Measurements from ENCODE around the gene ARL6IP1.

The ARL6IP1 gene

GRCh38 chr16:18801145-18801972 lies at the start of gene ARL6IP1:
Gene ARL6IP1, minus strand, starts transcription at chr16:18801549. Its CDS starts 83 bp downstream, at chr16:18801466.
- peak; percentile 52 for DNase-seq

- DNase-seq, result no peak
Measured at GRCh38 chr16:18846416-18846815, 45.1 kb upstream of the ARL6IP1 start.

GRCh38 chr16:18842565-18842964 lies 41.2 kb upstream of the ARL6IP1 start:
- no peak for DNase-seq

- DNase-seq, result no peak
Measured at GRCh38 chr16:18841833-18842525, 40.6 kb upstream of the ARL6IP1 start.

GRCh38 chr16:18839555-18839954 lies 38.2 kb upstream of the ARL6IP1 start:
- no peak for DNase-seq

- DNase-seq, result no peak
Measured at GRCh38 chr16:18836702-18837101, 35.4 kb upstream of the ARL6IP1 start.

- DNase-seq, result no peak
Measured at GRCh38 chr16:18834864-18835263, 33.5 kb upstream of the ARL6IP1 start.

GRCh38 chr16:18833707-18834505 lies 32.6 kb upstream of the ARL6IP1 start:
- DNase-seq, result no peak

GRCh38 chr16:18832613-18833012 lies 31.3 kb upstream of the ARL6IP1 start:
- DNase-seq, result no peak

GRCh38 chr16:18832006-18832405 lies 30.7 kb upstream of the ARL6IP1 start:
- DNase-seq, result no peak

- no peak for DNase-seq
Measured at GRCh38 chr16:18829251-18829650, 27.9 kb upstream of the ARL6IP1 start.

- no peak for DNase-seq
Measured at GRCh38 chr16:18827890-18828289, 26.5 kb upstream of the ARL6IP1 start.

GRCh38 chr16:18816286-18816685 lies 14.9 kb upstream of the ARL6IP1 start:
- no peak for DNase-seq

GRCh38 chr16:18811925-18812324 lies 10.6 kb upstream of the ARL6IP1 start:
- no peak for DNase-seq

- no peak for DNase-seq
Measured at GRCh38 chr16:18809165-18809564, 7.8 kb upstream of the ARL6IP1 start.

- no peak for DNase-seq
Measured at GRCh38 chr16:18805257-18805773, 4.0 kb upstream of the ARL6IP1 start.

- no peak for DNase-seq
Measured at GRCh38 chr16:18804540-18804939, 3.2 kb upstream of the ARL6IP1 start.

GRCh38 chr16:18803569-18804462 lies 2.5 kb upstream of the ARL6IP1 start:
- no peak for DNase-seq

- DNase-seq, result no peak
Measured at GRCh38 chr16:18802767-18803343, 1.5 kb upstream of the ARL6IP1 start.

GRCh38 chr16:18800775-18801144 lies 589 bp downstream of the ARL6IP1 start:
- DNase-seq, result no peak

- DNase-seq, result no peak
Measured at GRCh38 chr16:18800293-18800692, 1.1 kb downstream of the ARL6IP1 start.

GRCh38 chr16:18799500-18799899 lies 1.8 kb downstream of the ARL6IP1 start:
- no peak for DNase-seq
